Measurements from ENCODE around the gene DUS3L. TPM values are rescaled to one million over a fixed set of nuclear protein-coding genes. Genes with fewer than 3 reads are reported as not detected.
"Not testable (repeated sequence)": the region's sequence is repeated elsewhere in the genome, so short reads cannot be mapped to it uniquely, and the experiment has no call there.

Gene DUS3L
- total RNA-seq, 2 experiments from 2014 or later = 56.6 to 66.3 TPM

DNA sequence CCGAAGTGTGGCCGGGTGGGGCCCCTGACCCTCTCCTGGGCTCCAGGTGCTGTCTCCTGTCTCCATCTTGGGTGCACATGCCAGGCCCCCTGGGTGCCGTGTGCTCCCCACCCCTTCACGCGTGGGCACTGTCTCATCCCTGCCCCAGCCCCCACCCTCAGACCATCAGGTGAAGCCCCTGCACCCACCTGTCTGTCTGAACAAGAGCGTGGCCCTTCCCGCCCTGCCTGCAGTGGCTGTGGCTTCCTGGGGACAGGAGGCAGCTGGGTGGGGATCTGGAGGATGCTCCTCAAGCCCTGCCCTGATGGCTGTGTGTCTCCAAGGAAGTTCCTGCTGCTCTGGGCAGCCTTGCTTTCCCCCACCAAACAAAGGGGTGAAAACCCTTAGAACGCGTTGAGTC lies 8.6 kb downstream of the DUS3L start:
- no peaks in the 10 kb centered on the region for H3K27me3 Mint-ChIP-seq (ENCODE audit: low read depth)

GRCh38 chr19:5780916-5781315 lies 10.0 kb downstream of the DUS3L start:
- CTCF ChIA-PET; H3K27ac Mint-ChIP-seq; H3K4me3 Mint-ChIP-seq; H3K4me1 Mint-ChIP-seq (ENCODE audit: low read depth); H3K9me3 Mint-ChIP-seq (ENCODE audit: insufficient read depth); H3K36me3 Mint-ChIP-seq (ENCODE audit: low read depth); DNase-seq; H3K27me3 Mint-ChIP-seq (ENCODE audit: low read depth); ATAC-seq: not testable (repeated sequence)
- POLR2A ChIA-PET = interaction anchor here (1.2 kb wide), 1 partner anchor 10 kb away, joined by 4 read pairs; the partner anchor contains the start of gene DUS3L

More for the DNA sequence above, 8.6 kb downstream of the DUS3L start:
- no peak for DNase-seq
- no peak overlapping the region for H3K27ac Mint-ChIP-seq
- no peaks in the 10 kb centered on the region for H3K4me1 Mint-ChIP-seq (ENCODE audit: low read depth)
- H3K4me3 Mint-ChIP-seq = no peak overlapping the region
- H3K36me3 Mint-ChIP-seq (ENCODE audit: low read depth) = peaks cover 17% of the 10 kb centered on the region
- ATAC-seq = no peak
- CTCF ChIA-PET = no interaction called here
- POLR2A ChIA-PET = no interaction called here
- no peaks in the 10 kb centered on the region for H3K9me3 Mint-ChIP-seq (ENCODE audit: insufficient read depth)

- no peak overlapping the region for H3K27ac Mint-ChIP-seq
- ATAC-seq = no peak
- ChIA-PET CTCF (interaction anchor here (1.3 kb wide), 1 partner anchor 26 kb away, joined by 4 read pairs; the partner anchor contains the start of gene NRTN), POLR2A (no interaction called here)
- H3K9me3 Mint-ChIP-seq (ENCODE audit: insufficient read depth) = no peaks in the 10 kb centered on the region
- no peaks in the 10 kb centered on the region for H3K4me1 Mint-ChIP-seq (ENCODE audit: low read depth)
- peaks cover 2% of the 10 kb centered on the region for H3K36me3 Mint-ChIP-seq (ENCODE audit: low read depth)
- no peaks in the 10 kb centered on the region for H3K27me3 Mint-ChIP-seq (ENCODE audit: low read depth)
- no peak for DNase-seq
- H3K4me3 Mint-ChIP-seq = no peak overlapping the region
Observed at GRCh38 chr19:5778402-5778801, 12.6 kb downstream of the DUS3L start.

DNA sequence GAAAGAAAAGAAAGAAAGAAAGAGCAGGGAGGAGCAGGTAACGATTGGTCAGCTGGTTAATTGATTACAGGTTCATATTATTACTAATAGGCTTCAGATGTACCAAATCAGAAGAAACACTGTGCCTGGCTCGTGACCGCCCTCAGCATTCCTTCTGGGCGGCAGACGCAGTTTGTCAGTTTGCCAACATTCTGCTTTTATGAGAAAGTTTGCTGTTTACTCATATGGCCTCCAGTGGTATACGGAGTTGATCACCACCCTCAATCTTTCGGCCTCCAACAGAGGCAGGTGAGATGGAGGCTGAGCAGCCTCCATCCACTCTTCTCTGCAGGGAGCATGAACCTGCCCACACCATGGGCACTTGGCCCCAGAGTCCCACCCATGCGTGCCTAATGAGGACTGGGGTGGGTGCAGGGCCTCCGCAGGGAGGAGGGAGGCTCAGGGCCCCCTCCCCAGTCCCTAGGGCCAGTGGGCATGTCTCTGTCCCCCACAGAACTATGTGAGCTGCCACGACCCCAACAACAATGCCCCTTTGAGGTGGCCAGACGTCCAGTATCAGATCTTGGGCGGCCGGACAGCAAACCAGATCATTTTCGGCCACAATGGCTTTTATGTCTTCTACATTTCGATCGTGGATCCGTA lies 15.2 kb downstream of the DUS3L start:
- no peak overlapping the region for H3K4me3 Mint-ChIP-seq
- H3K9me3 Mint-ChIP-seq (ENCODE audit: insufficient read depth) = no peaks in the 10 kb centered on the region
- no peak overlapping the region for H3K27ac Mint-ChIP-seq
- CTCF ChIA-PET = no interaction called here
- ATAC-seq = no peak
- no peaks in the 10 kb centered on the region for H3K27me3 Mint-ChIP-seq (ENCODE audit: low read depth)
- POLR2A ChIA-PET = no interaction called here
- no peaks in the 10 kb centered on the region for H3K36me3 Mint-ChIP-seq (ENCODE audit: low read depth)
- DNase-seq = no peak
- H3K4me1 Mint-ChIP-seq (ENCODE audit: low read depth) = no peaks in the 10 kb centered on the region

DNA sequence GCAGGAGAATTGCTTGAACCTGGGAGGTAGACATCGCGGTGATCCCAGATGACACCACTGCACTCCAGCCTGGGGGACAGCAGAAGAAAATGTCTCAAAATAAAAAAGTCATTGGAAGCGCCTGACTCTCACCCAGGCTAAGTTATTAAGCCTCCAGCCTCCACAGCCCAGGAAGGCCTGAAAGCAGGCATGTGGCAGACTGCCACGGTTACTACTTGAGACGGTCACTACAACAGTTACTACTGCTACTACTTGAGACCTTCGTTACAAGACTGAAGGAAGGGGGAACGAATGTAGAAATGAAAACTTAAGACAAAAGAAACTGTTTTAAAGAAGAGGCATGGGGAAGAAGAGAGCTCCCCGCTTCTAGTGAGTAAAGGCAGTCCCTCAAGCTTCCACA lies 16.0 kb downstream of the DUS3L start:
- ChIA-PET CTCF (no interaction called here), POLR2A (no interaction called here)
- Mint-ChIP-seq H3K4me1 (ENCODE audit: low read depth) (no peaks in the 10 kb centered on the region), H3K4me3 (no peak overlapping the region), H3K9me3 (ENCODE audit: insufficient read depth) (no peaks in the 10 kb centered on the region), H3K27ac (no peak overlapping the region), H3K36me3 (ENCODE audit: low read depth) (no peaks in the 10 kb centered on the region), H3K27me3 (ENCODE audit: low read depth) (no peaks in the 10 kb centered on the region)
- no peak for DNase-seq
- ATAC-seq = no peak

GRCh38 chr19:5773276-5773675 lies 17.7 kb downstream of the DUS3L start:
- CTCF ChIA-PET = interaction anchor here (1.7 kb wide), 1 partner anchor 31 kb away, joined by 4 read pairs; no protein-coding TSS in a partner anchor
- Mint-ChIP-seq H3K27ac (no peak overlapping the region), H3K27me3 (ENCODE audit: low read depth) (no peaks in the 10 kb centered on the region)

DNA sequence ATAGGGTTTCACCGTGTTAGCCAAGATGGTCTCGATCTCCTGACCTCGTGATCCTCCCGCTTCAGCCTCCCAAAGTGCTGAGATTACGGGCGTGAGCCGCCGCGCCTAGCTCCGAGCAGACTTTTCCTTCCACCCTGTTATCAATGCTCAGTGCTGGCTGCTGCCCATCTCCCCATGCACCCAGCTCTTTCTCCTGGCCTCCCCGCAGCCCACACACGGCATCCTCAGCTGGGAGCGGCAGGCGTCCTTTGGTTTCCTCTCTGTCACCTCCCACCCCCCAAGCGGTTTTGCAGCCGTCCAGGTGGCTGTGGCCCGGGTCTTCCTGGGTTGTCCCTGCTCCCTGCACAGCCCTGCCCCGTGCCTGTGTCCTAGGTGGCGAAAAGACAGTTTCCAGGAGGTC lies 18.5 kb downstream of the DUS3L start:
- ATAC-seq (no peak), DNase-seq (no peak)
- ChIA-PET POLR2A (no interaction called here), CTCF (no interaction called here)
- H3K4me3 Mint-ChIP-seq = no peak overlapping the region
- no peak overlapping the region for H3K27ac Mint-ChIP-seq
- H3K9me3 Mint-ChIP-seq (ENCODE audit: insufficient read depth) = no peaks in the 10 kb centered on the region
- no peaks in the 10 kb centered on the region for H3K4me1 Mint-ChIP-seq (ENCODE audit: low read depth)
- no peaks in the 10 kb centered on the region for H3K27me3 Mint-ChIP-seq (ENCODE audit: low read depth)
- no peaks in the 10 kb centered on the region for H3K36me3 Mint-ChIP-seq (ENCODE audit: low read depth)

More at GRCh38 chr19:5773276-5773675, 17.7 kb downstream of the DUS3L start:
- Mint-ChIP-seq H3K9me3 (ENCODE audit: insufficient read depth) (no peaks in the 10 kb centered on the region), H3K36me3 (ENCODE audit: low read depth) (no peaks in the 10 kb centered on the region), H3K4me1 (ENCODE audit: low read depth) (no peaks in the 10 kb centered on the region), H3K4me3 (no peak overlapping the region)
- no peak for ATAC-seq
- DNase-seq = no peak
- POLR2A ChIA-PET = no interaction called here

GRCh38 chr19:5767949-5768348 lies 23.0 kb downstream of the DUS3L start:
- no peak for ATAC-seq
- Mint-ChIP-seq H3K27me3 (ENCODE audit: low read depth) (no peaks in the 10 kb centered on the region), H3K4me3 (no peak overlapping the region), H3K4me1 (ENCODE audit: low read depth) (no peaks in the 10 kb centered on the region), H3K36me3 (ENCODE audit: low read depth) (no peaks in the 10 kb centered on the region), H3K9me3 (ENCODE audit: insufficient read depth) (no peaks in the 10 kb centered on the region), H3K27ac (no peak overlapping the region)
- CTCF ChIA-PET = no interaction called here
- DNase-seq = no peak
- POLR2A ChIA-PET = no interaction called here

DNA sequence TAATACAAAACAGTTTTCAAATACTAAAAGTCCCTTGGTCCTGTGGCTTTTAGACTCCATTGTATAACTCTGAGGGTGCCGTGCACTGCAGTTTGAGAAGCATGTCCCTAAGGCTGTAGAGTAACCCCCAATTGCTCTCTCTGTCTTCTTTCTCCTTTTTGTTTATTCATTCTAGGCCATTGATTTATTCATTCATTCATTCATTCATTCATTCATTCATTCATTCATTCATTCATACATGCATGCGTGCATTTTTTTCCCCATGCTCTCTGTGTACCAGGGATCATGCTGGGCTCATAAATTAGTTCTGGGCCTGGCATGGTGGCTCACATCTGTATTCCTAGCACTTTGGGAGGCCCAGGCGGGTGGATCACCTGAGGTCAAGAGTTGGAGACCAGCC lies 25.7 kb downstream of the DUS3L start:
- POLR2A ChIA-PET = no interaction called here
- Mint-ChIP-seq H3K9me3 (ENCODE audit: insufficient read depth) (no peaks in the 10 kb centered on the region), H3K27ac (no peak overlapping the region), H3K4me1 (ENCODE audit: low read depth) (no peaks in the 10 kb centered on the region), H3K4me3 (no peak overlapping the region), H3K36me3 (ENCODE audit: low read depth) (no peaks in the 10 kb centered on the region), H3K27me3 (ENCODE audit: low read depth) (peaks cover 3% of the 10 kb centered on the region)
- no peak for ATAC-seq
- DNase-seq = no peak
- CTCF ChIA-PET = no interaction called here

DNA sequence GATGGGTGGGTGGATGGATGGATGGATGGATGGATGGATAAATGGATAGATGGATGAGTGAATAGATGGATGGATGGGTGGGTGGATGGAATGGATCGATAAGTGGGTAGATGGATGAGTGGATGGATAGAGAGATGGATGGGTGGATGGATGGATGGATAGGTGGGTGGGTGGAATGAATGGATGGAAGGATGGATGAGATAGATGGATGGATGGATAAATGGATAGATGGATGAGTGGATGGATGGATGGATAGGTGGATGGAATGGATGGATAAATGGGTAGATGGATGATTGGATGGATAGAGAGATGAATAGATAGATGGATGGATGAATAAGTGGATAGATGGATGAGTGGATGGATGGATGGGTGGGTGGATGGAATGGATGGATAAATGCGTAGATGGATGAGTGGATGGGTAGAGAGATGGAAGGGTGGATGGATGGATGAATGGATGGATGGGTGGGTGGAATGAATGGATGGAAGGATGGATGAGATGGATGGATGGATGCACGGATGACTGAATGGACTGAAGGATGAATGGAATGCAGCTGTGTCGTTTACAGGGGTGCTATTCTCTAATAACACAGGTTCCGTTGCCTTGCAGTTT lies 28.2 kb downstream of the DUS3L start:
- no peak for DNase-seq
- ChIA-PET POLR2A (no interaction called here), CTCF (no interaction called here)
- no peak overlapping the region for H3K4me3 Mint-ChIP-seq
- H3K27ac Mint-ChIP-seq = no peak overlapping the region
- no peaks in the 10 kb centered on the region for H3K4me1 Mint-ChIP-seq (ENCODE audit: low read depth)
- no peaks in the 10 kb centered on the region for H3K36me3 Mint-ChIP-seq (ENCODE audit: low read depth)
- no peak for ATAC-seq
- no peaks in the 10 kb centered on the region for H3K9me3 Mint-ChIP-seq (ENCODE audit: insufficient read depth)
- H3K27me3 Mint-ChIP-seq (ENCODE audit: low read depth) = peaks cover 3% of the 10 kb centered on the region

DNA sequence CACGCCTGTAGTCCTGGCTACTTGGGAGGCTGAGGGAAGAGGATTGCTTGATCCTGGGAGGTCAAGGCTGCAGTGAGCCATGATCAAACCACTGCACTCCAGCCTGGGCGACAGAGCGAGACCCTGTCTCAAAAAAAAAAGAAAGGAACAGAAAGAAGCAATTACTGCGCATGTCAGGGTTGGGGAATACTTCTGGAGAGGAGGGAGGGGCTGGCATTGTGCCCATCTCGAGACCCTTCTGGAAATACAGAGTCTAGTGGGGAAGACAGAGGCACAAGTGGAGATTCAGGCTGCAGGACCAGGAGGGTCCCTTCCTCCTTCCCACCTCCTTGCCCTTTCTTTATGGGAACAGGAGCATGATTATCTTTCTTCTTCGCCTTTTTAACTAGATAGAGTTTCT lies 37.2 kb downstream of the DUS3L start:
- Mint-ChIP-seq H3K9me3 (ENCODE audit: insufficient read depth) (no peaks in the 10 kb centered on the region), H3K4me1 (ENCODE audit: low read depth) (no peaks in the 10 kb centered on the region), H3K27ac (no peak overlapping the region), H3K36me3 (ENCODE audit: low read depth) (no peaks in the 10 kb centered on the region), H3K4me3 (no peak overlapping the region), H3K27me3 (ENCODE audit: low read depth) (no peaks in the 10 kb centered on the region)
- ATAC-seq (no peak), DNase-seq (no peak)
- ChIA-PET CTCF (no interaction called here), POLR2A (no interaction called here)

DNA sequence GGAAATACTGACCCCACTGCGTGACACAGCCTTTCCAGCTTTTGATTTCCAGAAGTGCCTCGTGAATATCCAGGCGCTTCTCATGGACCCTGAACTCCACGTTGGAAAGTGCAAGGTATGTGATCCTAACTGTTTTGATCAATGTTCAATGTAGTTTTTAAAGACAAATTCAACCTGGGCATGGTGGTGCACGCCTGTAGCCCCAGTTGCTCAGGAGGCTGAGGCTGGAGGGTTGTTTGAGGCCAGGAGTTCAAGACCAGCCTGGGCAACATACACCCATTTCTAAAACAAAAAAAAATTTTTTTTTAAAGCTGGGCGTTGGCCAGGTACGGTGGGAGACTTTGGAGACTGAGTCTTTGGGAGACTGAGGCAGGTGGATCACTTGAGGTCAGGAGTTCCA lies 39.3 kb downstream of the DUS3L start:
- no peak for DNase-seq
- Mint-ChIP-seq H3K27ac (no peak overlapping the region), H3K36me3 (ENCODE audit: low read depth) (no peaks in the 10 kb centered on the region), H3K9me3 (ENCODE audit: insufficient read depth) (no peaks in the 10 kb centered on the region), H3K27me3 (ENCODE audit: low read depth) (peaks cover 2% of the 10 kb centered on the region), H3K4me3 (no peak overlapping the region), H3K4me1 (ENCODE audit: low read depth) (no peaks in the 10 kb centered on the region)
- ATAC-seq = no peak
- ChIA-PET POLR2A (no interaction called here), CTCF (no interaction called here)

DNA sequence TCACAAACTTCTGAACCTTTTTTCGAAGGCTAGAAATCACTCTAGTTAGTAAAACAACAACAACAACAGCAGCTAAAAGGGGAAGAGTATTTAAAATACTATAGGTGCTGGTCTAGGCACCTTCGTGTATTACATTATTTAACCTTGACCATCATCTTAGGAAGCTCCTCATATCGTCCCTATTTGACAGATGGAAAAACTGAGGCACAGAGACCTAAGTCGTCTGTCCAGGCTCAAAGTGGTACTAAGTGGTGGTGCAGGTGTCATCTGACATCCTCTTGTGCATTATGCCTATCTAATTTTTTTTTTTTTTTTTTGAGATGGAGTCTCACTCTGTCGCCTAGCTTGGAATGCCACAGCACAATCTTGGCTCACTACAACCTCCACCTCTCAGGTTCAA lies 41.5 kb downstream of the DUS3L start:
- Mint-ChIP-seq H3K27me3 (ENCODE audit: low read depth) (peaks cover 2% of the 10 kb centered on the region), H3K4me1 (ENCODE audit: low read depth) (no peaks in the 10 kb centered on the region), H3K27ac (no peak overlapping the region), H3K9me3 (ENCODE audit: insufficient read depth) (no peaks in the 10 kb centered on the region), H3K36me3 (ENCODE audit: low read depth) (no peaks in the 10 kb centered on the region), H3K4me3 (no peak overlapping the region)
- ChIA-PET CTCF (no interaction called here), POLR2A (no interaction called here)
- ATAC-seq (no peak), DNase-seq (no peak)

All from activated CD8-positive, alpha-beta T cell treated with anti-CD3 and anti-CD28 coated beads, Interleukin-2, amount 10 ng/mL, durations not matched to agents 7 days and 5 days (primary cell).